OCI-LY7 (cell line): Measurements from ENCODE around the gene H6PD. TPM values are rescaled to one million over a fixed set of nuclear protein-coding genes. Genes with fewer than 3 reads are reported as not detected.
A peak's percentile ranks its signal among the peaks of the same experiment; 100 is the strongest.

Experiments used
- Bru-seq: library from RNA; stranded (reverse); fragments of 400-500 nt; gene quantifications from one replicate; lab custom pipeline; 2021; lab: Mats Ljungman, UMichigan
- BruChase-seq, 2 experiments: library from RNA; stranded (reverse); fragments of 400-500 nt; gene quantifications; one replicate each; lab custom pipeline; 2021; lab: Mats Ljungman, UMichigan
- BruUV-seq: library from RNA; stranded (reverse); fragments of 400-500 nt; replicated peaks from 2 replicates; lab custom pipeline; 2021; lab: Mats Ljungman, UMichigan
- CTCF ChIA-PET: fragments of 300-600 bp; sonication (Branson Sonifier 250); formaldehyde crosslinking; loops from one replicate; lab custom pipeline; 2022; ENCODE audit warnings: antibody characterized with exemption; ENCODE audit not compliant: unreplicated experiment; lab: Charles Lee
- POLR2A ChIA-PET: fragments of 300-600 bp; sonication (Branson Sonifier 250); formaldehyde crosslinking; loops from one replicate; lab custom pipeline; 2022; ENCODE audit warnings: antibody characterized with exemption; lab: Charles Lee
- DNase-seq: peaks from one replicate; pipeline ENCODE4 v3.0.0-alpha.2; 2015; ENCODE audit warnings: low spot score
- H2AFZ ChIP-seq: fragments of 200-600 bp; sonication (generic), shearing (Covaris generic); 2 replicates; pipeline ENCODE4 v1.6.1; 2014; ENCODE audit warnings: mild to moderate bottlenecking, antibody characterized with exemption, low read length, moderate library complexity
- H3K27ac ChIP-seq: fragments of 200-600 bp; sonication (generic); 2 replicates; pipeline ENCODE4 v1.5.1; 2014; ENCODE audit warnings: mixed run types, low read depth, mild to moderate bottlenecking, moderate library complexity, low read length, inconsistent platforms; ENCODE audit not compliant: poor library complexity, severe bottlenecking
- H3K36me3 ChIP-seq: fragments of 200-600 bp; sonication (generic); 2 replicates; pipeline ENCODE4 v1.6.1; 2014; ENCODE audit warnings: mild to moderate bottlenecking, antibody characterized with exemption, low read length, moderate library complexity, mixed read lengths; ENCODE audit not compliant: insufficient read depth
- H3K4me1 ChIP-seq: fragments of 200-600 bp; sonication (generic); 2 replicates; pipeline ENCODE4 v1.5.1; 2014; ENCODE audit warnings: mild to moderate bottlenecking, low read length; ENCODE audit not compliant: insufficient read depth, poor library complexity, severe bottlenecking
- H3K4me2 ChIP-seq: fragments of 200-600 bp; sonication (generic); 2 replicates; pipeline ENCODE4 v1.6.1; 2014; ENCODE audit warnings: mild to moderate bottlenecking, low read length
- H3K4me3 ChIP-seq: fragments of 200-600 bp; sonication (generic); 2 replicates; pipeline ENCODE4 v1.5.1; 2014; ENCODE audit warnings: mild to moderate bottlenecking, low read depth, low read length; ENCODE audit not compliant: poor library complexity, severe bottlenecking
- H3K79me2 ChIP-seq: fragments of 200-600 bp; sonication (generic); 2 replicates; pipeline ENCODE4 v1.6.1; 2016; ENCODE audit warnings: low read depth, mild to moderate bottlenecking, low read length, moderate library complexity, mixed read lengths; ENCODE audit not compliant: insufficient read depth
- H3K9me2 ChIP-seq: fragments of 200-600 bp; sonication (generic); 2 replicates; pipeline ENCODE4 v1.6.1; 2016; ENCODE audit warnings: mild to moderate bottlenecking, low read length, mixed read lengths; ENCODE audit not compliant: insufficient read depth
- H3K9me3 ChIP-seq: fragments of 200-600 bp; sonication (generic); 2 replicates; pipeline ENCODE4 v1.6.1; 2014; ENCODE audit warnings: mild to moderate bottlenecking, mixed run types, low read length, mixed read lengths
- H4K20me1 ChIP-seq: fragments of 200-600 bp; sonication (generic); 2 replicates; pipeline ENCODE4 v1.6.1; 2014; ENCODE audit warnings: mild to moderate bottlenecking, antibody characterized with exemption, low read length, moderate library complexity, mixed read lengths; ENCODE audit not compliant: insufficient read depth
- CTCF ChIP-seq: fragments of 200-600 bp; sonication (generic); conservative IDR thresholded peaks from 2 replicates; pipeline ENCODE4 v1.5.1; 2014; ENCODE audit warnings: mild to moderate bottlenecking, antibody characterized with exemption, low read length, moderate library complexity, mixed read lengths
- EZH2phosphoT487 ChIP-seq: fragments of 200-600 bp; sonication (generic); IDR thresholded peaks from 2 replicates; pipeline ENCODE4 v1.6.1; 2018; ENCODE audit warnings: low read depth, borderline replicate concordance, mild to moderate bottlenecking, mixed run types, antibody characterized with exemption, low read length, moderate library complexity, mixed read lengths
- intact Hi-C: fragments of 100-400 bp; cut with micrococcal nuclease; formaldehyde crosslinking; loops from one replicate; pipeline ENCODE4 v1.10.0; 2022; ENCODE audit not compliant: unreplicated experiment
- long read RNA-seq: library from polyadenylated mRNA; stranded (forward); transcript quantifications from one replicate; pipeline ENCODE4 v2.0.0, GENCODE V29; 2022
- total RNA-seq, 2 experiments: library from RNA; depleted of rRNA in 1 of 2; stranded (reverse); fragments of >200 nt in 1 of 2; shearing (Covaris generic) in 1 of 2; gene quantifications; 2 replicates each; pipeline ENCODE4 v1.2.3, GENCODE V29; 2014 to 2022

H6PD gene
- total RNA-seq (2014; rRNA removed; shearing (Covaris generic)): 8.2 and 8.5 TPM in 2 replicates
- 22.1 TPM in 2 replicates for total RNA-seq (2022)
- Bru-seq, nascent RNA: percentile 64 among the genes with signal in this experiment
- percentile 81 among the genes with signal in this experiment for BruChase-seq, experiment 1, labeled RNA remaining after a 6-hour chase
- BruChase-seq, experiment 2, labeled RNA remaining after a 2-hour chase: percentile 74 among the genes with signal in this experiment
- long read RNA-seq, full-length matches to known transcripts: 2 of 18 reads
- long read RNA-seq, partial matches to known transcripts: 12 of 18 reads
- long read RNA-seq, other reads (novel, unspliced or antisense): 4 of 18 reads

- Histone ChIP-seq H3K4me1 (peaks cover 31% of the 10 kb centered on the region), H3K4me3 (peak within 1 kb of the TSS; percentile 84), H2AFZ (peak within 1 kb of the TSS; percentile 98), H3K36me3 (no peaks in the 10 kb centered on the region), H3K4me2 (peak within 1 kb of the TSS; percentile 91), H4K20me1 (no peaks in the 10 kb centered on the region), H3K79me2 (peaks cover 8% of the 10 kb centered on the region; the same call in 1 of the 2 replicates), H3K27ac (peak within 1 kb of the TSS; percentile 60), H3K9me3 (no peaks in the 10 kb centered on the region), H3K9me2 (no peaks in the 10 kb centered on the region)
- intact Hi-C loops: no loop called here
- DNase-seq: peak; percentile 89
- POLR2A ChIA-PET: interaction anchor here (0.5 to 0.6 kb wide), 3 partner anchors 166 to 1665 kb away, joined by 3 to 6 read pairs (median 4); no protein-coding TSS in a partner anchor
- CTCF ChIA-PET: interaction anchor here (0.6 to 1.1 kb wide), 4 partner anchors 59 to 483 kb away, joined by 3 read pairs; no protein-coding TSS in a partner anchor
- no TSS peak for BruUV-seq
- TF ChIP-seq EZH2phosphoT487 (no peak), CTCF (peak; percentile 65)
Measured at GRCh38 chr1:9234223-9235095, at the start of gene H6PD. H6PD (plus strand) TSS chr1:9234774; CDS start chr1:9244935, 10,161 bp downstream.

- no peak overlapping the region for H3K27ac ChIP-seq
- no peaks in the 10 kb centered on the region for H3K4me1 ChIP-seq
- no peaks in the 10 kb centered on the region for H3K9me2 ChIP-seq
- H3K4me3 ChIP-seq: no peak overlapping the region
- H3K4me2 ChIP-seq: no peak overlapping the region
- H2AFZ ChIP-seq: no peak overlapping the region
- H3K9me3 ChIP-seq: no peaks in the 10 kb centered on the region
- TF ChIP-seq CTCF (no peak), EZH2phosphoT487 (no peak)
- no TSS peak for BruUV-seq
- CTCF ChIA-PET: no interaction called here
- no peak for DNase-seq
- H3K79me2 ChIP-seq: no peaks in the 10 kb centered on the region
- no peaks in the 10 kb centered on the region for H4K20me1 ChIP-seq
- no peaks in the 10 kb centered on the region for H3K36me3 ChIP-seq
- intact Hi-C loops: no loop called here
- POLR2A ChIA-PET: no interaction called here
Measured at GRCh38 chr1:9186082-9186859, 48.3 kb upstream of the H6PD start.
